ENCODE data around the gene ATP11A.

The ATP11A gene

DNA sequence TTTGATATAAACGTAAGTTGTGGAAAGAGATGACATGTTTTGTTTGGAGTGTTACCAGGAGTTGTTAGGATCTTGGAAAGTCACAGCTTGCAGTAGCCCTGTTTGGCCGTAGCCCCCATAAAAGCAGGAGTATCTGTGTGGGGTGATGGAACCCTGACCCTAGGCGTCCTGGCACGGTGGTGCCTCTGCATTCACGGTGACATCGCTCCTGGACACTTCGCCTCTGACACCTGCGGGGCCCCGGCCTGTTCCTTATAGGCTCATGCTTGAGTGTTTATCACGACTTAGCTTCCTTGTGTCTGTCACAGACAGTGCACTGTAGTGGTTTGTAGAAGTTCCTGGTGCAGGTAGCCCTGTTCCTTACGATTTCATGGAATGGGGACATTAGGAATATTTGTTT is 74.2 kb downstream of the ATP11A start:
- no peak for DNase-seq

DNA sequence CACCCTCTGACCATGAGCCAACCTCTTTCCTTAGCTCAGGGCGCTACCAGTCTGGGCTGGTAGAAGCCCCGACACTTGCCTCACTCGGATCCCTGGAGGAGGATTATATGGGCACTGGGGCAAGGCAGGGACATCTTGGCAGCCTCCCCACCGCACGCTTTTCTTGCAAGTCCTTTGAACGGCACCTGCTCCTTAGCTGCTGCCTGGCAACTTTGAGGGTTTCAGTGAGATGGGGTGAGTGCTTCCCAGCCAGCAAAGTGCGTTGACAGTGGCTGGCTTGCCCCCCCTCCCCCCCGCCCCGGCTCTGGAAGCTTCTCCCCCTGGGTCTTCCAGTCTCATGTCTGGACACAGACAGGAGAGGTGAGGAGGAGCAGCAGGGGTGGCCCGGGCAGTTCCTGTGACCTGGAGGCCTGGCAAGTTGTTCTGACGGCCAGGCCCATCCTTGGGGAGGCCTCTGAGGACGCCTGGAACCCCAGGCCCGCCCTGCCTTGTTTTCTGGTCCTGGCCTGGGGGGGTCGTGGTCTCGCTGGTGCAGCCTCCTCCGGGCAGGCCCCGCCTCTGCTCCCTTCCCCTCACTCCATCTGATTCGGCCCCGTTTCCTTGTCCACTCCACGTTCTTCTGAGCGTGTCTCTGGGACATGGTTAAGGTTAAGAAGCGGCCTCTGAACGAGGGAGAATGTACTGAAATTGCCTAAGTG is 75.2 kb downstream of the ATP11A start:
- no peak for DNase-seq

DNA sequence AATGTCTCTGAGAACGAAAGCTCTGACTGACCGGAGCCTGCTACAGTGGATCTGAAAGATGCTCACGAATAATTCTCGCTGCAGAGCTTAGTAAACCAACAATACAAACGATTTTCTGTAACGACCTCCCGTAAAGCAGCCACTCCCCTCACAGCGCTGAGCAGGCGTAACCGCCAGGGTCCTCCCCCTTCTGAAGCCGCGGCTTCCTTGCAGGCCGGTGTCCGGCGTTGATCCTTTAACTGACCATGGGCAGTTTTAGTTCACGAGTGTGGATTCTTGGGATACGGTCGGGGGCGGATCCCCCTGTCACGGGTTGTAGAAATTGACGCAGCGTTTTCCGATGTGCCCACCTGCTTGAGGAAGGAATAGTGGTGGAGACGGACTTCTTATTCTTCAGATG is 75.9 kb downstream of the ATP11A start:
- no peak for DNase-seq

DNA sequence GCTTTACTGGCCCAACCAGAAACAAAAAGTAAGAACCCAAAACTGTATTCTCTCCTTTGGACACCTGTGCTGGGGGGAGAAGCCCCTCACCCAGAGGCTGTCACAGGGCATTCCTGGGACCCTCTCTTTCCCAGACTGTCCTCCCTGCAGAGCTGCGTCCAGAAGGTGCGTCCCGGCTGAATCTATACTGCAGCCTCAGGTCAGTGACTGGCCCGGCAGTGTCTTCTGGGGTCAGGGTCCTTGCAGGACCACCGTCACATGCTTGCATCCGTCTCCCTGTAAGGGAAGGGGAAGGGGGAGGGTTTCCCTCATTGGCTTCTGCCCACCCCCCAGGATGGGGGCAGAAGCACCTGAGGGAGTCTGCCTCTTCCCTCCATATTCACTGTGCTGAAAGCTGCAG is 76.5 kb downstream of the ATP11A start:
- no peak for DNase-seq

DNA sequence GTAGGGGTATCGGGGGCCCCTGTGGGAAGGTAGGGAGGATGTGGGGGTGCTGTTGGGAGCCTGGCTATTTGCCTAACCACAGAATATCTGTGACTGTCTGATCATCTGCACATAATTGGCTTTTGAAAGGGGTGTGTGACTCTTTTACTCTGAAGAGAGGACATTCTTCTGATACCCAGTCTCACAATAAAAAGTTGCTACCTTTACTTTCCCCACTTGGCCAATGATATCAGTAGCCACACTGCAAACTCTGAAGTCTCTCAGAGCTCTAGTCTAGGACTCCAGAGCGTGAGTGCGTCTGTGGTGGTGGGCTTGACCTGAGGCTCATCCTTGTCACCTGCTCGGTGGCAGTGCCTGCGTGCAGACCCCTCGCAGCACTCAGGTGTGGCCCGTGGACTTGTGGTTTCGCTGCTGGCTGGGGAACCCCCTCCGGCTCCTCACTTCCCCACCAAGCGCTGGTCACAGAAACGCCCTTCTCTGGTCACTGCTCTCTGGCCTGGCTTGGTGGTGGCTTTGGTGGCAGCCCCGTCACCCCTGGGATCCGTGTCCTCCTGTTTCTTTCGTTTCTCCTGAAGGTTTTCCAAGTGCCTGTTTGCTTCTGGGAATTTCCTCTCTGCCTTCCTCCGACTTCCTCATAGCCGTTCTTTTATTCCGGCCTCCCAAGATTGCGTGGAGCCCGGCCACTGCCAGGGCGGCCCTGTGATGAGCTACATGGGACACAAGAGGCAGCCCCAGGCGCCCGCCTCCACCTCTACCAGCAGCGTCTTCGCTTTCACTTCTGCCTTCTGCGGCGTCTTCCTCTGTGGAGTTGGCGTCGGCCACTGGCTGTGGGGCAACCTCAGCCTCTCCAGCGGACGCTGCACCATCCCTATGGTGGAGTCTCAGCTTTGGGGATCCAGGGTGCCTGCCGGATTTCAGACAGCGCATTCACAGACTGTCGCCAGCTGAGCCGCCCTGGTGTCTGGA is 78.0 kb downstream of the ATP11A start:
- DNase-seq, result no peak

DNA sequence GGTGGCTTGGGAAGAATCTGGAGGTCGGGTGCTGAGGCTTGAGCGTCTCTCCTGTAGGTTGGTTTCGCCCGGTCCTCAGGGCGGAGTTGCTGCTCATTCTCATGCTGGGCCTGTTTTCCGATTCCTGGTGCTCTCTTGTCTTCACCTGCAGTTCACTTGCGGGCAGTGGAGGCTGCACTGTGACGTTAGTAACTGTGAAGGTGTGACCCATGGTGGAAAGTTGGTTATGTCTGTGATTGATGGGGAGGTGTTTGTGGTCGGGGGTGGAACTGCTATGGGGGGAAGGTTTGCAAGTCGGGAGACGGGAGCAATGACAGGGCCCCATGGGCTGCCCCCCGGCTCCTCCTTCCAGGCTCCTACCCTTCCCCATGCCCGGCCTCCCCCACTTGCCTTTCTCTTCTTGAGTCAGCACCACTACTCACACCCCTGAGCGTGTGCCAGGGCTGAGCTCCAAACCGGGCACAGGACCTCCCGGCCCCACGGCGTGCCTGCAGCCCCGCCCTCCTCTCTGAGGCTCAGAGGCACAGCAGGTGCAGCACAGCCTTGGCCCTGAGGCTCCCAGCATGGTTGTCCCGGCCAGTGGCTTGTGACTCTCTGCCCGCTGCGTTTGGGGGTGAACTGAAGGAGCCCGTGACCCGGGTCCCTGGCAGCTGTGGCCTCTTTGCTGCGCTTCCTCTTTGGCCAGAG is 79.1 kb downstream of the ATP11A start:
- DNase-seq, result peak; percentile 26

DNA sequence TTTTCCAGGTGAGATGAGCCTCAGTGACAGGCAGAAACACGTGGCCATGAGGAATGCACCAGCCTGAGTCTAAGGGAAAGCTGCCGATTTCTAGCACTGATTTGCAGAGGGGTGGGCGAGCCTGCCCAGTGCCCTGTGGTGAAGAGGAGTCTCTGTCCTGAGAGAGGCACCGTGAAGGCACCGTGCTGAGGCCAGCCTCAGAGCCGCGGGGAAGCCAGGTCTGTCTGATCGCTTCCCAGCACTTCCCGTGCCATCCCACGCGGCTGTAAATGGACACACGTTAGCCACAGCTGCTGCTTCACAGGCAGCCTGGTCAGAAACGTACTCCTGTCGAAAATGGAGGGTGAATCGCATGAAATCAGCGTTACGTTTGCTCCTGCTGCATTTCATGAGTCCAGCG is 79.8 kb downstream of the ATP11A start:
- DNase-seq, result no peak

DNA sequence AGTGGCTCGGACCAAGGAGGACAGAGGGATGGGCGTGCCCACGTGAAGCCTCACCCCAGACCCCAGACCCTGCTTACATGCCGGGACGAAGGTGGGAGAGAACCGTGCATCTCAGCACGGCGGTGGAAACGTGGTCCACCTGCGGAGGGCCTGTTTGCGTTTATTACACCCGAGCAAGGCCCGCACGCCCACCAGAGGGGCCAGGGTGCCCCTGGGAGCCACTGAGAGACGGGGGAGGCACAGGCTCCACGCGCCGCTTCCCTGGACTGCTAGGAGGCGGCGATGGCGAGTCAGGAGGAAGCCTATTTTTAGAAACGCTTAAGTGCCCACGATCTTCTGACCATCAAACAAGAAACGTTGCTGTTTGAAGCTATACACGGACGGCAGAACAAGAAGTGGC is 80.7 kb downstream of the ATP11A start:
- DNase-seq, result no peak

DNA sequence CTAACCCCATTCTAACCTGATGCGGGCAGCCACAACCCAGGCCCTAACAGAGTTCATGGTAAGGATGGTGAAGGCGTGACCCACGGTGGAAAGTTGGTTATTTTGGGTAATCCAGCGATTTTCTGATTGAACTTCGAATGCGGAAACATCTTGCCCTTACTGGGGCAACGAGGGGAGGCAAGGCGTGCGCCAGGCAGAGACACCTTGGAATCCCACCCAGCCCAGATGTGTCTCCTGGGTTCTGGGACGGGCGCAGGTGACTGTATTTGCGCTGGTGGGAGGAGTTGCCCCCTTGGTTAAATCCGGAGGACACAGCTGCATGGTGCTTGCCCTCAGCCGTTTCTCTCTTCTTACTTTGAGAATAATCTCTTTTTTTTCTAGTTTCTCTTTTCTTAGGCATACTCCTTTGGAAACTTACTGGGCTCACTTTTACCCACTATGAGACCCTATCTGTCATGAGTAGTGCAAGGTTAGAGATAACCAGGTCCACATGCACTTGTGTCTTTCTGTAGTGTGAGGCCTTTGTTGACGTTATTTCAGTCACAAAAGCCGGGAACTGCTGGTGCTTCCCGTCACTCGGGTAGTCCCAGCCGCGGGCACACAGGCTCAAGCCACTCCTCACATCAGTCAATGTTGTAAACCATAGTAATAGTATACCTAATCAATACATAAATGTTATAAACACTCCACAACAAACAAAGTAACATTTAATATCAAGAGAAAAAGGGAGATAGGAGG is 81.5 kb downstream of the ATP11A start:
- DNase-seq, result no peak

DNA sequence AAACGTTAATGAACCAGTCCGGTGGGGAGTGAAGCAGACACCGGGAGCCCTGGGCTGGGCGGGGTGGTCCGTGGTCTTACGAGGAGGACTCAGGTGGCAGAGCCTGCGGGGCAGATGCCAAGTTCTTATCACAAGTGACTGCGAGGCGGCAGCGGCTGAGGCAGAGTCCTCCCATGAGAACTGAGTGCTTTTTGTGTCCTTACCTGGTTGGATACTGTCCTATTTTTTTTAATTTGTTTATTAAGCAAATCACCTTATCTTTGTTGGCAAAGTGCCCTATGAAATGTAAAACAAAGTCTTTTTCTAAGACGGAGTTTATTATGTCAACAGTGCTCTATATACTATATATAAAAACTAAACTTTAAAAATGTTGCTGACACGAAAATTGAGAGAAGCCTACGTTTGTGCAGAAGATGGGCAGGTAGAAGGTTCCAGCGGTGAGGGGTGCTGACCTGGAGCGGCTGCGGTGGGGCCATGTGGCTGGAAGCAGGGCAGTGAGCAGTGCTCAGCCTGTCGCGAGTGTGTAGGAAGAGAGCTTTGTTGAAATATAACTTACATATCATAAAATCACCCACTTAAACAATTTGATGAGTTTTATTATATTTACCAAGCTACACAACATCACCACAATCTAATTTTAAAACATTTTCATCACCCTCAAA is 82.2 kb downstream of the ATP11A start:
- DNase-seq, result no peak

DNA sequence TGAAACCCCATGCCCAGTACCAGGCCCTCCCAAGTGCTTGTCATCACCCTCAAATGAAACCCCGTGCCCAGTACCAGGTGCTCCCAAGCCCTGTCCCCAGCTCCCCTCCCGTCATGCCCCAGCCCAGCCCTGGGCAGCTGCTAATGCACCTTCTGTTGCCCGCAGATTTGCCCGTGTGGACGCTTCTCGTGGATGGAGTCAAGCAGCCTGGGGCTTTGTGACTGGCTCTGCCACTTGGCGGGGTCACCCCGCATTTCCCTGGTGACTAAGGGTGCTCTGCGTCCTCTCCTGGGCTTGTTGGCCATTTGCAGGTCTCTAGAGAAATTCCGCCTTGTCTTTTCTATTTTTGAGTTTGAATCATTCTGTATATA is 82.7 kb downstream of the ATP11A start:
- no peak for DNase-seq

DNA sequence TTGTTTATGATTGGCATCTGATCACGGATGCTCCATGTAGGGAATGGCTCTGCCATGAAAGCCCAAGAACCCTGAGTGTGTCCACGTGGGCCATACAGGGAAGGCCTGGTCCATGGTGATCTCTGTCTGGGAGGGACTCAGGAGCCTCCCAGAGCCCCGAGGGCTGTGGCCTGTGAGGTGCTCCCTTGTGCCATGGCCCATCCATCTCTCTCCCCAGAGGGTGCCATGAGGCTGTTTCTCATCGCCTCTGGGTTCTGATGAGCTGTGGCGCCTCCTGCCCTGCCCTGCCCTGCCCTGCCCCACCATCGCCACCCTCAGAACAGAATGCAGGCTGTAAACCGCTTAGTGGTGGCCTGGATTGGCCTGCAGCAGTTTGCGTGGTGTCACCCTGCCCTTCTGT is 83.1 kb downstream of the ATP11A start:
- DNase-seq, result no peak

DNA sequence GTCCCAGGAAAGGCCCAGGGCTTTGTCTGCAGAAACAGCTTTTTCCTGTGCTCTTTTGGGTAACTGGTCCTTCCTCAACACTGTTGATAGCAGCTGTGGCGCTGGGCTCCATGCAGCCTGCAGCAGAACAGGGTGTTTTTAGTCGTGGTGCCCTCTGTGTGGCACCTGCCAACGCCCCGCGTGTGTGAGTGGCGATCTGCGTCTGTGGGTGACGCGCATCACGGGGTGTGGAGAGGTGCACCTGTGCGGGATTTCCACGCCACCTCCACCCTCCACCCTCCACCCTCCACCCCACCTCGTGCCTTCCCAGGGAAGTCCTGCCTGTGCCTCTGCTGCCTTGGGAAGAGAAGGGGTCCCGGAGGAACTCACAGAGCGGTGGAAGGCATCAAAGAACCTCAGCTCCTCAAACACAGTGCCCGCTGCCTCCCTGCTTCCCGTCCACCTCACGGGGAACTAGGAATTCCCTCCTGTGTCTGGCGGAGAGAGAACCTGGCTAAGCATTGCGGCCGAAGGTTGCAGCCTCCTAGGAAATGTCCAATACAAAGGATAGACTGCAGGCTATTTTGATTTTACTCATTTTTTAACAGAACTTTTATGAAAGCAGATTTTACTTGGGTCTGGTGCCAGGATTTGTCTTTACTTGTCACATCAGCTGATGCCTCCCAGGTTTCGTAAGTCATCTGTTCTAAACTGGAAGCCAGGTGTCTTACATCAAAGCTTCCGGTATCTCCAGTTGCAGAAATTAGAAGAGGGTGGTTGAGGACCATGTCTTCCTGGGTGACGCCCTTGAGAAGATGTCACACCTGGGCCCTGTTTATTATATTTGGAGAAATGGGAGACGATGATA is 84.0 kb downstream of the ATP11A start:
- no peak for DNase-seq

DNA sequence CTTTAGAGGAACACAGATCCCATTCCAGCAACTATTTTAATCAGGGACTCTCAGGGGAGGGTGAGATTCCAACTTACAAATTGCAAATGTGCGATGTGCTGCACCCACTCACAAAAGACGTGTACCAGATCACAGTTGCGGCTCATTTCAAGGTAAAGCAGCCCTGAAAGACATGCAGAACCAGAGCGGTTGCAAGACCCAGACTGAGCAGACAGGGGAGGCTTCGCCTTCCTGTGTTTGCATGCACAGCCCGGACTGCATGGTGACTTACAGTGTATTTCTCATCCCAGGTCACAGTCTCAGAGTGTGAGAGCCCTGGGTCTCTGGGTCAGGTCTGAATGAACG is 84.6 kb downstream of the ATP11A start:
- DNase-seq, result no peak

DNA sequence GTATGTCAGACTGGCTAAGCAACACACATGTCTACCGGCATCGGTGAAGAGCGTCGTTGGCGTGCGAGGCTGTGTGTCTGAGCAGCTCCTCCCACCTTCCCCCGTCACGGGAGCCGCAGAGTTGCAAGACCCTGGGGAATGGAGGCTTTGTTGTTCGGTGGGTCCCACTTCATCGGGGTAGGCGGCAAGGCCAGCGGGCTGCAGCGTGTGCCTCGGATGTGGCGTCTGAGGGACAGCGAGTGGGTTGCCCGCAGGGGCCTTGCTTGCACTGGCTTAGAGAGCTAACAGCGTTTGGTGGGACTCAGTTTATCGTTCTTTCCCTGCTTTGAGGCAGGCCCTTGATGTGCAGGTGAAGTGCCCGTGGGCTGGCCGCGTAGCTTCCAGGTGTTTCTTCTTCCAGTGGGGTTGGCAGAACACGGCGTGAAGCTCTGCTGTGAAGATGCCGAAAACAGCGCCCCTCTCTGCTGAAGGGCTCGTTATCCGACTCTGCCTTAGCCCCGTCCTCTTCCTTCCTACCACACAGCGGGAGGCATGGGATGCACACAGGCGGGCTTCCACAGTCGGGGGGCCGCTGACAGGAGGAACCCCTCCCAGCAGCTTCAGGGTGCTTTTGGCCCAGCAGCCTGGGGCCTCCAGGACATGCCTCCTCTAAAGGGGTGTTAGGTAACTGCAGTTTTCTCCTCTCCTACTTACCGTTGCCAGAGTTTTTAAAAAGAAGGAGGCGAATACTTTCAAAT is 85.2 kb downstream of the ATP11A start:
- DNase-seq, result no peak

DNA sequence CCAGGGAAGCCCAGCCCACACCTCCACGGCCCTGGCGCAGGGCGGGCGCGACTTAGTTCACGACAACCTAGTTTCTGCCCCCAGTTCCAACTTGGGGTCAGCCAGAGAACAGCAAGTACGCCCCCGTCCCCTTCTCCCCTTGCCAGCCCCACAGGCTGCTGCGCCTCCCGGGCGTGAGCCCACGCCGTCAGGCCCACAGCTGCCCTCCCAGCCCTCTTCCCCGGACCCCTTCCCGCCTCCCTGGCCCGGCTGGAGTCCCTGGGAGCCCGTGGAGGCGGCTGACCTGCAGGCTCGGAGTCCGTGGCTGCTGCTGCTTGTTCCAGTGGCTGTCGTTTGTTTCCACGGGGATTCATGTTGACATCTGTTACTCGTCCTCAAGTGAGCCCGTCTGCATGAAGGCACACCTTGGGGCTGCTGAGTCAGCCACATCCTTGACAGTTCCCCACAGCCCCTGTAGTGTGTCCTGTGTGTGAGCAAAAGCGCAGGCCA is 86.0 kb downstream of the ATP11A start:
- DNase-seq, result no peak

DNA sequence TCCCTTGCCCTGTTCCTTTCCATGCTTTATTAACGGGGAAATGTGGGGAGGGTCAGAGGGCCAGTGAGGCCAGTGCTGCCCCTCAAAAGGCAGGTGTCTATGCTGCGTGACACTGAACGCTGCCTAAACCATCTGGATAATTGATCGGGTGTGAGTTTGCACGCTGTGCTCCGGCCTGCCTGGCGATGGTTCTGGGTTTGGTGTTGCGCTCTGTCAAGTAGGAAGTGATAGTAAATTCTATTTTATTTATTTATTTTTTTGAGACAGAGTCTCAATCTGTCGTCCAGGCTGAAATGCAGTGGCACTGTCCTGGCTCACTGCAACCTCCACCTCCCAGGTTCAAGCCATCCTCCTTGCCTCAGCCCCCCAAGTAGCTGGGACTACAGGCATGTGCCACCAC is 86.5 kb downstream of the ATP11A start:
- DNase-seq, result no peak

DNA sequence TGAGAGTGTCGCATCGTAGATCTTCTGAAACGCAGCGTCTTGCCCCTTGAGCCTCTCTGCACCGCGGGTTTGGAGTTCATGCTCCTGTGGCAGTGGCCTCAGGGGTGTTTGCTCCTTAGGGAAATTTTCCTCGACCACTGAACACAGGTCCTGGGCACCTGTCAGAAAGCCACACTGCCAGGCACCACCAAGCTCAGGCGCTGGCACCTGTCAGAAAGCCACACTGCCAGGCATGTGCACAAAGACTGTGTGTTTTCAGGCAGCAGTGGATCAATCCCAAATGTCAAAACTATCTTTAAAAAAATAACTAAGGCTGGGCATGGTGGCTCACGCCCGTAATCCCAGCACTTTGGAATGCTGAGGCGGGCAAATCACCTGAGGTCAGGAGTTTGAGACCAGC is 87.1 kb downstream of the ATP11A start:
- DNase-seq, result no peak

DNA sequence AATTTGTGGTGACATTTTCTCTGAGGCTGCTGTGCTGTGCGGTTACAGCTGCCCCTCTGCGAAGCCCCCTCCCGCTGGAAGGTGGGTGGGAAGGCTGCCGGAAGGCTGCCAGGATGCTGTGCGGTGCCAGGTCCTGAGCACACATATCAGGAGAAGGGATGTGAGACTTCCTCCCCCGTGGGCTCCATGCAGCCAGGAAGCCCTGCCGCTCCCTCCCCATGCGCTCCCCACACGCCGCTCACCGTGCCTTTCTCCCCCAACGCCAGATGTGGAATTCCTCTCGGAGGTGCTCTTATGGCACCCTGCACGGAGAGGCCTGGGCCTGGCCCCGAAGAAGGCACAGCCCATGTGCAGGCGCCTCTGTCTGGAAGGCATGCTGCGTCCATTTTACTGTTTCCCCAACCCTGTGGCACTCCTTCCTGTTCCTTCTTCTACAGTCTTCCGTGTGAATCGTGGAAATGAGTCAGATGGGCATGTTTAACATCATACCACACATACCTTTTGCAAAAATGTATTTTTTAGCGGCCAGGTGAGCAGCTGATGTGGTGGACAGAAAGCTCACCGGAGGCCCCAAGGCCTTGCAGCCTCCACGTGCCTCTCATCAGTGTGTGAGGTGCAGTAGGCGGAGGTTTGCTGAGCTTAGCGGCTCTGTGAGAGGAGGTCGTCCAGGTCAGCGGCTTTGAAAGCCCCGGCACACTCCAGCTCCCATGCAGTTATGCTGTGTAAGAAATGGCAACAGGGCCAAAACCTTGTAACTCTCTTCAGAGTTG is 88.0 kb downstream of the ATP11A start:
- DNase-seq, result no peak

Data from activated CD4-positive, alpha-beta T cell treated with anti-CD3 and anti-CD28 coated beads, Interleukin-10, Interleukin-2, amounts not matched to agents 100 ng/mL and 50 ng/mL, durations not matched to agents 16 hours and 8 hours (primary cell).